Measurements from ENCODE around the gene NPTN. TPM values are rescaled to one million over a fixed set of nuclear protein-coding genes. Genes with fewer than 3 reads are reported as not detected.
A peak's percentile ranks its signal among the peaks of the same experiment; 100 is the strongest.
"Not testable (repeated sequence)": the region's sequence is repeated elsewhere in the genome, so short reads cannot be mapped to it uniquely, and the experiment has no call there.

Gene NPTN
- total RNA-seq, 2 experiments from 2014 or later: 45.5 to 54.0 TPM

DNA sequence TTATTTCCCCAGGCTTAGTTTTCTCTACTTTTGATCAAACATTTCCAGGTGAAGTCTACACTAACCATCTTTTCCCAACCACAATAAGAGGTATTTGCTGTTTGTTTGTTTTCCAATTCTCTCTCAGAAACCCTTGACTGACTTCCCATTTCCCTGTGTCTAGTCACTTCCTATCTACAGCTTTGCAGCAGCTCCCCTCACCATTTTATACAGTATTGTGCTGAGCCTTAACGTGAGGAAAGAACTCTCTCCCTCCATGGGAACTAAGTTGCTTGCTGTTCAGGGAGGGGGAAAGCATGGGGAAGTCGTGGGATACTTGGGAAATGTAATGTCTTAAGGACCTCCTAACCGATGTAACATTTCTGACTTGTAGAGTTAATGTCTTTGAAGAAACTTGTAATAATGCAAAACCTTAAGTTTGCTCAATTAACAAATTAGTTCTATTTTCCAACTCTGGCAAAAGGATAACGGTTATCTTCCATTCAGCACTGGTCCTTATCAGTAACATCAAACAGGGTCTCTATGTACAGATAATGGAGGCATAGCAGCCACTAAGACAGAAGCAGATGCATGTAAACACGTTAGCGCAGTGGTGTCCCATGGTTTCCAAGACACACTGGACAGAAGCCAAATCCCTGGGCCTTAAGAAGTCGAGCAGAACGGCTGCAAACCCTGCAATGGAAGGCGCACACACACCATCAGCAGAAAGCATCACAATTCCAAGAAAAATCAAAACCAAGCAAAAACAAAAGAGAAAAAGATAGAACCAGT, 39.7 kb downstream of the NPTN start:
- no peak for DNase-seq
- CTCF ChIA-PET: interaction anchor here (1.7 kb wide), 1 partner anchor 43 kb away, joined by 4 read pairs; no protein-coding TSS in a partner anchor
- Mint-ChIP-seq H3K36me3 (peaks cover 17% of the 10 kb centered on the region), H3K4me1 (peaks cover 20% of the 10 kb centered on the region), H3K27me3 (no peaks in the 10 kb centered on the region), H3K9me3 (ENCODE audit: low read depth) (no peaks in the 10 kb centered on the region), H3K4me3 (no peak overlapping the region), H3K27ac (no peak overlapping the region)
- no peak for ATAC-seq

DNA sequence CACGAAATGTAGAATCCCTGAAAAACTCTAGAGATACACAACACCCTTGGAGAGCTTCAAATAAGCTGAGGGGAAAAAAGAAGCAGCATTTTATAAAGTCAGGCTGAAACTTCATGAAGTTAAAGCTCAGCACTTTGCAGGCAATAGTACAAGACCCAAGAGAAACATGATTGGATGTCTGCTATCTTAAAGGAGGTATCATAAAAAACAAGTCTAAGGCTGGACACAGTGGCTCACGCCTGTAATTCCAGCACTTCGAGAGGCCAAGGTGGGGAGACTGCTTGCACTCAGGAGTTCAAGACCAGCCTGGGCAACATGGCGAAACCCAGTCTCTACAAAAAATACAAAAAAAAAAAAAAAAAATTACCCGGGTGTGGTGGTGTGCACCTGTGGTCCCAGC, 42.9 kb downstream of the NPTN start:
- Mint-ChIP-seq H3K4me1 (peaks cover 36% of the 10 kb centered on the region), H3K4me3 (no peak overlapping the region), H3K27me3 (no peaks in the 10 kb centered on the region), H3K27ac (no peak overlapping the region), H3K9me3 (ENCODE audit: low read depth) (no peaks in the 10 kb centered on the region), H3K36me3 (peaks cover 36% of the 10 kb centered on the region)
- DNase-seq (no peak), ATAC-seq (no peak)
- CTCF ChIA-PET: interaction anchor here (1.5 to 2.1 kb wide), 2 partner anchors 46 to 115 kb away, joined by 3 to 9 read pairs; no protein-coding TSS in a partner anchor

DNA sequence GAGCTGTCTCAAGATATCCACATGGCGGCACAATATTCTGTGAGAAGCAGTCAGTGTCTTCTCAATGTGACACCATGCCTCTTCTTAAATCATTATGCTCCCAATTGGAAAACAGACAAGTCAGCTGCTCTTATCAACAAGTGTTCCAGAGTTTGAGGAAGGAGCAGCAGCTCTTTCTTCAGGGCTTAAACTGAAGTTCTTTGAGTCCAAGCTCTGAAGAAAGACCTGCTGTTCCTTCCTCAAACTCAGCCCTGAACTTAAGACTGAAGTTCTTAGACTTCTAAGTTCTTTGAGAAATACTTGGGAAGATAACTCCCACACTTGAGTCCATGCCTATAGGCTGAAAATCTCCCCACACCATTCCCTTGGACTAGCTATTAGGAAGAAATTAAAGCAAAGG, 43.4 kb downstream of the NPTN start:
- Mint-ChIP-seq H3K36me3 (peaks cover 36% of the 10 kb centered on the region), H3K27me3 (no peaks in the 10 kb centered on the region), H3K27ac (no peak overlapping the region), H3K4me3 (no peak overlapping the region), H3K4me1 (peaks cover 40% of the 10 kb centered on the region), H3K9me3 (ENCODE audit: low read depth) (no peaks in the 10 kb centered on the region)
- no peak for ATAC-seq
- no peak for DNase-seq
- CTCF ChIA-PET: interaction anchor here (1.5 to 2.1 kb wide), 2 partner anchors 47 to 116 kb away, joined by 3 to 9 read pairs; no protein-coding TSS in a partner anchor

DNA sequence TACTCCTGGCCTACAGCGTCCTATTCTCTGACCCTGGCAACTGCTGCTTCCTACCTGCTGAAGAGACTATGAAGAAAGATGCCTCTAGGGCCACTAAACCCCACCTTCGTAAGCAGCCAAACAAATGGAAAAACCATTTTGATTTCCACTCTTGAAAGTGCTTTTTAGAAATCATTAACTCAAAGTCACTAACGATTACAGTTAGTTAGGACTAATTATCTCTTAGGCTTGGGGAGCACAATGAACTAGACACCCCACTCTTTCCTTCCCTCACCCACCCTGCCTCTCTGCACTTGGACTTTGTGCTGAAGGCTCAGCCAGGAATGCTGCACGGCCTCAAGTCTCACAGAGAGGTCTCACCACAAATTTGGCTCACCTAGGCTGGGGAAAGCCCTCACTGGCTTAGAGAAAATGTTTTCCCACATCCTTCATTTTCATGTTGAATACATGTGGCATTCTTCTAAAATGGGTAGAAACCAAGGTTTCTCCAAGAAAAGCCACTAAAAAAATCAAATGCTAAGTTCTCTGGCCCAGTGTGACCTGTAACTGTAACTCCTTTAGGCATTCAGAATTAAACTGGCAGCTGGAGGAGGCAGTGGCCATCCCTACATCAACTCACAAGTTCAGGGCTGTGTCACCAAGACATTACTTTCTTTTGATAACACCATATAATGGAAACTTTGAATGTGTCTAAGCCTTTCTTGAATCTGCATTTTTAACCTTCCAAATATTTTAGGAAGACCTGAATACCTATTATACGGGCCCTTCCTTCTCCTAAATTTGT, 47.1 kb downstream of the NPTN start:
- ATAC-seq (peak; percentile 38), DNase-seq (no peak)
- no peaks in the 10 kb centered on the region for H3K9me3 Mint-ChIP-seq (ENCODE audit: low read depth)
- CTCF ChIA-PET: interaction anchor here (1.0 to 2.0 kb wide), 4 partner anchors 16 to 118 kb away, joined by 3 to 8 read pairs (median 4); no protein-coding TSS in a partner anchor
- H3K36me3 Mint-ChIP-seq: peaks cover 38% of the 10 kb centered on the region
- H3K4me1 Mint-ChIP-seq: peaks cover 56% of the 10 kb centered on the region
- peak overlapping the region; percentile 75 for H3K27ac Mint-ChIP-seq
- no peaks in the 10 kb centered on the region for H3K27me3 Mint-ChIP-seq
- H3K4me3 Mint-ChIP-seq: no peak overlapping the region

DNA sequence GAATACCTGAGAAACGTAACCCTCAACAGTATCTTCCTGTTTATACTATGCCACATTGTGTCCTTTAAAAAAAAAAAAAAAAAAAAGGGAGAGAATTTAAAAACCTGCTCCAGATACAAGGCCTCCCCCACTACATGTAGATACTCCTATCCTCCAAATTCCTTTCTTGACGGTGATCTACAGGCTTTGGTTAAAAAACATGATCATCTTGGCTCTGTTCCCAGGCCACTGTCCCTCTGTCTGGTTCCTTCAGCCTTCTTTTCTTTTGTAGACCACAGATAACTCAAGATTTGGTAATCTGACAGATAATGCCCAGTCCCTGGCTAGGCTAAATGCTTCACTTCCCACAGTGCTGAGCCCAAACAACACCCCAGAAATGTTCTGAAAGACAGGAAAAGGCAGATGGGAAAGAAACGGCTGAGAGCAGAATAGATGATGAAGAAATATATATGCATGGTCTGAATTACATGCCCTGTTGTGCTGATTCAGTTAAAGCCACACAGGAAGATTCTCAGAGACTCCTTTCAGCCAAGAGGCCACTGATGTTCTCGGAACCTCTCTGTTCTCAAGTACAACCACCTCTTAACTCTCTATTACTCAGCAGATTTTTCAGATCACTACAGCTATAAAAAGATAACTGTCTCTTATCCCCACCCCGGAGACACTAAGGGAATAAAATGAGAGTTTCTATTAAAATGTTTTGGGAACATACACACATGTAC, 48.3 kb downstream of the NPTN start:
- CTCF ChIA-PET: interaction anchor here (1.0 kb wide), 1 partner anchor 51 kb away, joined by 4 read pairs; no protein-coding TSS in a partner anchor
- Mint-ChIP-seq H3K27me3 (no peaks in the 10 kb centered on the region), H3K36me3 (peaks cover 40% of the 10 kb centered on the region), H3K4me3 (peak overlapping the region; percentile 2), H3K9me3 (ENCODE audit: low read depth) (no peaks in the 10 kb centered on the region), H3K4me1 (peaks cover 56% of the 10 kb centered on the region), H3K27ac (peak overlapping the region; percentile 75)
- no peak for DNase-seq
- peak; percentile 64 for ATAC-seq

DNA sequence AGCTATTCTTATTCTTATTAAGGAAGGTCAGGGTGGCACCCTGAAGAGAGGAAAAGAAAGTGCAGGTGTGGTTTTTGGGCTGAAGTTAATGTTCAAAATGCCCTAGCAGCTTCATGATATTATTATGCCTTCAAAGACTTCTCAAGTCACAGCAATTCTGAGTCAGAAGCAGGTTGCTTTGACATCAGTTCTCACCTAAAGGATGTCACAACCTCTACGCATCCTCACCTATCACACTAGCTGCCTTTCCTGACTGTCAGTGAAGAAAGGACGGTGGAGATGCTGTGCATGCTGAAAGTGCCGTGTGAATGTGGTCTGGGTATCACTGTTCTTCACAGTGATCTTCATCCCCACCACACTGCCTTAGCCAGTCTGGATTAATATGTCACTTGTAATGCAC, 49.6 kb downstream of the NPTN start:
- no peaks in the 10 kb centered on the region for H3K9me3 Mint-ChIP-seq (ENCODE audit: low read depth)
- no peaks in the 10 kb centered on the region for H3K27me3 Mint-ChIP-seq
- peak; percentile 58 for DNase-seq
- H3K27ac Mint-ChIP-seq: peak overlapping the region; percentile 75
- H3K4me1 Mint-ChIP-seq: peaks cover 53% of the 10 kb centered on the region
- H3K36me3 Mint-ChIP-seq: peaks cover 37% of the 10 kb centered on the region
- no peak overlapping the region for H3K4me3 Mint-ChIP-seq
- ATAC-seq: peak; percentile 70
- CTCF ChIA-PET: interaction anchor here (1.0 to 2.0 kb wide), 5 partner anchors 14 to 116 kb away, joined by 3 to 11 read pairs (median 3); no protein-coding TSS in a partner anchor

DNA sequence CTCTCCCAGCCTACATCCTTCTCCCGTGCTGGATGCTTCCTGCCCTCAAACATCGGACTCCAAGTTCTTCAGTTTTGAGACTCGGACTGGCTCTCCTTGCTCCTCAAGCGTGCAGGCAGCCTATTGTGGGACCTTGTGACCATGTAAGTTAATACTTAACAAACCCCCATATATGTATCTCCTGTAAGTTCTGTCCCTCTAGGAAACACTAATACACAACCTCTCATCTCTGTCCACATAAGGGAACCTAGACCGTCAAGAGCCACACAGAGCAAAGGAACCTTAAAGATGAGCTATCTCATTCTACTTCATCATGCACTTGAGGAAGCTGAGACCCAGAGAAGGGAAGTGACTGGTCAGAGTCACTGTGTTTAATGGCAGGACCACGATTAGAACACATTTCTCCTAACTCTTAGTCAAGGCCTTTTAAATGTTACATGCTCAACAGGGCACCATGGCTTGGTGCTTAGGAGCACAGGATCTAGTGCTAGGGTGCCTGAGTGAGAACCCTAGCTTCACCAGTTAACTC, 50.3 kb downstream of the NPTN start:
- peaks cover 38% of the 10 kb centered on the region for H3K36me3 Mint-ChIP-seq
- H3K27me3 Mint-ChIP-seq: no peaks in the 10 kb centered on the region
- no peak overlapping the region for H3K4me3 Mint-ChIP-seq
- peaks cover 56% of the 10 kb centered on the region for H3K4me1 Mint-ChIP-seq
- DNase-seq (no peak), ATAC-seq (no peak)
- no peaks in the 10 kb centered on the region for H3K9me3 Mint-ChIP-seq (ENCODE audit: low read depth)
- H3K27ac Mint-ChIP-seq: peak overlapping the region; percentile 75
- CTCF ChIA-PET: interaction anchor here (1.0 to 2.0 kb wide), 5 partner anchors 13 to 116 kb away, joined by 3 to 11 read pairs (median 3); no protein-coding TSS in a partner anchor

DNA sequence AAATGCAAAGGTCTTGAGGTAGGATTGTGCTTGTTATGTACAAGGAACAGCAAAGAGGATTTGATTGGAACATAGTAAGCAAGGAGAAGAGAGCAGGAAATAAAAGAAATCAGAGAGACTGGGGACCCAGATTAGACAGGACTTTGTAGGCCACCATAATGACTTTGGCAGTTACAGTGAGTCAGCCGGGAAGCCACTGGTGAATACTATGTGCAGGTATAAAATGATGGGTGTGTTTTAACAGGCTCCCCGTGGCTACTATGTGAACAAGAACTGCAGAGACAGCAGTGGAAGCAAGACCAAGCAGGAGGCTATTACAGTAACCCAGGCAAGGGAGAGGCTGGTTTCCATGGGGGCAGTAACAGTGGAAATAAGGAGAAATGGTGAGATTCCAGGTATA, 55.2 kb downstream of the NPTN start:
- DNase-seq (no peak), ATAC-seq (no peak)
- CTCF ChIA-PET: no interaction called here
- Mint-ChIP-seq H3K9me3 (ENCODE audit: low read depth) (no peaks in the 10 kb centered on the region), H3K27me3 (no peaks in the 10 kb centered on the region), H3K4me1 (peaks cover 38% of the 10 kb centered on the region), H3K4me3 (no peak overlapping the region), H3K36me3 (peaks cover 30% of the 10 kb centered on the region), H3K27ac (no peak overlapping the region)

DNA sequence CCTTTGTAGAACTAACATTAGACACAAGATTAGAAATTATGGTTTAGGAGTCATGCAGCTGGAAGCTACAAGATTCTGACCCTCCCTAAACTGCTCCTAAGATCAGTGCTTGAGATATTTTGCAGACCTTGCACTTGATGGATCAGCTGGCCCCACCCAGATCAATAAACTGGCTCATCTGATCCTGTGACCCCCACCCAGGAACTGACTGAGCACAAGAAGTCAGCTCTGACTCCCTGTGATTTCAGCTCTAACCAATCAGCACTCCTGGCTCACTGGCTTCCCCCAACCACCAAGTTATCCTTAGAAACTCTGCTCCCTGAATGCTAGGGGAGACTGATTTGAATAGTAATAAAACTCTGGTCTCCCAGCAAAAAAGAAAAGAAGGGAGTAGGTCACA, 55.6 kb downstream of the NPTN start:
- H3K36me3 Mint-ChIP-seq: peaks cover 29% of the 10 kb centered on the region
- H3K27me3 Mint-ChIP-seq; H3K4me3 Mint-ChIP-seq; H3K27ac Mint-ChIP-seq; DNase-seq; H3K9me3 Mint-ChIP-seq (ENCODE audit: low read depth); CTCF ChIA-PET; ATAC-seq: not testable (repeated sequence)
- H3K4me1 Mint-ChIP-seq: peaks cover 38% of the 10 kb centered on the region

DNA sequence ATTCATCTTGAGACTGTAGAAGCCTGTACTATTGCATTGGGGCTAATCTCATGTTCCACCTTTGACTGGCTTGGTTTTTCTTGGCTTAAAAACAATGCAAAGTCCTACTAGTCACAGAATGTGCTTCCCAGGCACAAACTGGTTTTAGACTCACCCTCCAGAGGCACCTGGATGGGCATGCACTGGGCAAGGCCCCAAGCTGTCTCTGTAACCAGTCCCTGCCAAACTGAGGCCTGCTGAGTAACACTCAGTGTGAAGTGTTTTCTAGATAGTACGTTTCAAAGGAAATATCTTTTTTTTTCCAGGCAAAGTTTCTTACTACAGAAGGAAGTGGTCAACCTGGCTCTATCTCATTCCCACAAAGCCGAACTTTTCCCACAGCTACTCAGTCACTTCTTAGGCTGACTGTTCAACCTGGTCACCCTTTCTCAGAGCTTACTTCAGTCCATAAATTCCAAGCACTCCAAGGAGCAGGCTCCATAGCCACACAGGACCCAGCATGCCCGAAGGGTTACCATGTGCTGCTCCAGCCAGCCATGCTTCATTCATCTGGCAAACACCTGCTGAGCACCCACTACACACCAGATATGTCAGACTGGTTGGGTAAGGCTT, 57.4 kb downstream of the NPTN start:
- DNase-seq (no peak), ATAC-seq (peak; percentile 33)
- H3K27ac Mint-ChIP-seq: peak overlapping the region; percentile 61
- H3K4me3 Mint-ChIP-seq: no peak overlapping the region
- CTCF ChIA-PET: interaction anchor here (1.3 kb wide), 1 partner anchor 11 kb away, joined by 3 read pairs; no protein-coding TSS in a partner anchor
- no peaks in the 10 kb centered on the region for H3K27me3 Mint-ChIP-seq
- H3K9me3 Mint-ChIP-seq (ENCODE audit: low read depth): no peaks in the 10 kb centered on the region
- peaks cover 54% of the 10 kb centered on the region for H3K4me1 Mint-ChIP-seq
- H3K36me3 Mint-ChIP-seq: peaks cover 30% of the 10 kb centered on the region

DNA sequence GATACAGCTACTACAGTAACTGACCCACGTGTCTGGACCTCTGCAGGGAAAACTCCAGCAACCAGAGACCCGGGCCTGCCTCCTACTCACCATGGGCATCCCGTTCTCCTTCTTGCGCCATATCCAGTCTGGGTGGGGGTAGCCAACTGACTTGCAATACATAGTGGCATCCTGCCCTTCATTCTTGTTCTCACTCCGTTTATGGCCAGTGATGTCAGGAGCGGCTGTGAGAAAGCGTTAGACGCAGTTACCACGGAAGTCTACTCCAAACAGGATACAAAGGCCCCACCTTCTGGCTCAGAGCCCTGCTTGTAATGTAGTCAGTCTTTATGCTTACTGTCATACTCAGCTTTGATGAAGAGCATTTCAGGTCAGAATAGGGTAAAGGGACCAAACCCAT, 59.6 kb downstream of the NPTN start:
- H3K4me1 Mint-ChIP-seq: peaks cover 68% of the 10 kb centered on the region

DNA sequence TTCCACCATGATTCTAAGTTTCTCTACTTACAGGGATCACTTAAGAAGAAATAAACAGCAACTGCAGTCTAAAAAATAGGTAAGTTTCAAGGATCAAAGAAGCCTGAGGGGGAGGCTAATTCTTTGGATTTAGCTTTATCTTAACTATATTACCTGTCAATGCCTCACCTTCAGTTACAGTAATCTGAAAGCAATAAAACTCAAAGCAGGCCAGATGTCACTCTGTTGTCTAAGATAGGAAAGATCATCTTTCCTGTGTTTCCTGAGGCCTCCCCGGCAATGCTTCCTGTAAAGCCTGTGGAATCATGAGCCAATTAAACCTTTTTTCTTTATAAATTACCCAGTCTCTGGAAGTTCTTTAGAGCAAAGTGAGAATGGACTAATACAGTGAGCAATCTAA, 60.2 kb downstream of the NPTN start:
- Mint-ChIP-seq H3K4me3 (no peak overlapping the region), H3K9me3 (ENCODE audit: low read depth) (no peaks in the 10 kb centered on the region), H3K27ac (no peak overlapping the region), H3K27me3 (no peaks in the 10 kb centered on the region), H3K4me1 (peaks cover 66% of the 10 kb centered on the region), H3K36me3 (peaks cover 39% of the 10 kb centered on the region)
- DNase-seq (no peak), ATAC-seq (no peak)
- CTCF ChIA-PET: interaction anchor here (4.7 kb wide), 1 partner anchor 63 kb away, joined by 39 read pairs; no protein-coding TSS in a partner anchor

More for the DNA sequence above, 59.6 kb downstream of the NPTN start:
- ATAC-seq (no peak), DNase-seq (no peak)
- CTCF ChIA-PET: no interaction called here
- Mint-ChIP-seq H3K27me3 (no peaks in the 10 kb centered on the region), H3K27ac (no peak overlapping the region), H3K36me3 (peaks cover 43% of the 10 kb centered on the region), H3K4me3 (no peak overlapping the region), H3K9me3 (ENCODE audit: low read depth) (no peaks in the 10 kb centered on the region)

Data from activated CD8-positive, alpha-beta memory T cell treated with anti-CD3 and anti-CD28 coated beads, Interleukin-2, amount 10 ng/mL, durations not matched to agents 7 days and 5 days (primary cell).